IPS-11a (cell line): ENCODE data around the gene CYP24A1.
"Not testable (repeated sequence)": the region's sequence is repeated elsewhere in the genome, so short reads cannot be mapped to it uniquely, and the experiment has no call there.

ENCODE experiments used
- H3K4me3 ChIP-seq: one replicate; pipeline ENCODE4 v1.5.1; 2013; ENCODE audit warnings: low read depth, low read length, control low read depth

CYP24A1 gene

GRCh38 chr20:54137115-54137514 lies 36.7 kb downstream of the CYP24A1 start:
- no peak overlapping the region for H3K4me3 ChIP-seq

DNA sequence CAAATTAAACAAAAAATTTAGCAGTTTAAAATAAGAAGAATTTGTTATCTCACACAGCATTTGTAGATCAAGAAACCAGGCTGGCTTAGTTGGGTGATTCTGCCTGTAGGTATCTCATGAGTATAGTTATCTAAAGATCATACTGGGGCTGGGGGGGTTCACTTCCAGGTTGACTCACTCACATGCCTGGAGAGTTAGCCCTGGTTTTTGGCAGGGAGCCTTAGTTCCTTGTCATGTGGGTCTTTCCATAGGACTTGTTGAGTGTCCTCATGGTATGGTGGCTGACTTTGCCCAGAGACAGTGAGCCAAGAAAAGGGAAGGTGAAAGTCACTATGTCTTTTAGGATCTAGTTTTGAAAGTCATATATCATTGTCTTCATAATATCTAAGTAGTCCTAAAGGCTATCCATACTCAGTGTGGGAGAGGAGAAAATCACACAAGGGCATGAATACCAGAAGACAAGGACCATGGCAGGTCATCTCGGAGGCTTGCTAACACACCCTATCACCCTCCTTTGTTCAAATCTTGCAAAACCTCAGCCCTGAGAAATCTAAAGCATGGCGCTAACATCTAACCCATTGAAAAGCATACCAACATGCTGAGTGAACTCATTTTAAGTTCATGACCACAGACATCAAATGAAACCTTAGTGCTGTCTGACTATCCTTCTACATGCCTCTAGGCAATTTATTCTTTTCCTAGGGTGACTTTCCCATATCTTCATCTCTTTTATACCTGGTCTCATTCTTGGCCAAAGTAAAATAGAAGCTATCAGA lies 39.2 kb downstream of the CYP24A1 start:
- no peak overlapping the region for H3K4me3 ChIP-seq

GRCh38 chr20:54133434-54134427 lies 40.1 kb downstream of the CYP24A1 start:
- H3K4me3 ChIP-seq: no peak overlapping the region

- H3K4me3 ChIP-seq: no peak overlapping the region
These were observed 41.0 kb downstream of the CYP24A1 start for GRCh38 chr20:54132612-54133433.

DNA sequence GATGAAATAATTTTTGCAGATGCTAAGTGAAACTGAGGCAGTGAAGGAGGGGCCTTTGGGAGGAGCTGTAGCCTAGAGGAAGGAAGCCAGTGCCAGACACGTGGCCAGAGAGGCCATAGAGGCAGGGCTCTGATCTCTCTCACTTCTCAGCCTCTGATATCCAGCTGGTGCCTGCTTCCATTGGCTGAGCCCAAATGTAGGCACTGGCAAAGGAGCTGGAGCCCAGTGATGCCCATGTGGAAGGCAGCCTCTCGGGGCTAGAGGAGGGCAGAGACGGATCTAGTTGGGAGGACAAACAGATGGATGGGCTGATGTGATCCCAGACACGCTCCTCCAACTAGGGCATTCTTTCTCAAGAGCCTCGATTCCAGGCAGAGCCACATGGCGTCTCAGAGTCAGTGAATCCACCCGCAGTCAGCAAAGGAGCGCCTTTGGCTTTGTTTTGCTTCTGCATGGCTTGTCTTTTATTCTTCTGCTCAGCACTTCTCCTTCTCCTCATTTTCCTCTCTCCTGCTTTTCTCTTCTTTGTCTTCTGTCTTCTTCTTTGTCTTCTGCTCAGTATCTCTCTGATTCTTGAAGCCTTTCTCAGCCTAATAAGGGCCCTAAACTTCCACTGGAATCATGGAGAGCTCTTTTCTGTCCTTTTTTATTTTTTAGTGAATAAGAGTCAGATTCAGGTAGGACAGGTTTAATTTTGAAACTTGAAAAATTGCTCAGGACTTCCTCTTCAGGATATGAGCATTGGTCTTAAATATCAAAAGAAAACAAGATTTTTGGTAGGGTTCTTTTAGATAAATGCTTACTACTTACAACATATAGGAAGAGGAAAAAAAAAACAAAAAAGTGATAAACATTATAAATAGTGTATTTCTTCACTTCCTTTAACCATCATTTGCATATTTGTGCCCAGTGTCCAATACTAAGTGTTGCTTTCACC lies 41.8 kb downstream of the CYP24A1 start:
- no peak overlapping the region for H3K4me3 ChIP-seq

- H3K4me3 ChIP-seq: not testable (repeated sequence)
These were observed 42.7 kb downstream of the CYP24A1 start for GRCh38 chr20:54131125-54131524.

GRCh38 chr20:54129350-54129749 lies 44.4 kb downstream of the CYP24A1 start:
- no peak overlapping the region for H3K4me3 ChIP-seq

DNA sequence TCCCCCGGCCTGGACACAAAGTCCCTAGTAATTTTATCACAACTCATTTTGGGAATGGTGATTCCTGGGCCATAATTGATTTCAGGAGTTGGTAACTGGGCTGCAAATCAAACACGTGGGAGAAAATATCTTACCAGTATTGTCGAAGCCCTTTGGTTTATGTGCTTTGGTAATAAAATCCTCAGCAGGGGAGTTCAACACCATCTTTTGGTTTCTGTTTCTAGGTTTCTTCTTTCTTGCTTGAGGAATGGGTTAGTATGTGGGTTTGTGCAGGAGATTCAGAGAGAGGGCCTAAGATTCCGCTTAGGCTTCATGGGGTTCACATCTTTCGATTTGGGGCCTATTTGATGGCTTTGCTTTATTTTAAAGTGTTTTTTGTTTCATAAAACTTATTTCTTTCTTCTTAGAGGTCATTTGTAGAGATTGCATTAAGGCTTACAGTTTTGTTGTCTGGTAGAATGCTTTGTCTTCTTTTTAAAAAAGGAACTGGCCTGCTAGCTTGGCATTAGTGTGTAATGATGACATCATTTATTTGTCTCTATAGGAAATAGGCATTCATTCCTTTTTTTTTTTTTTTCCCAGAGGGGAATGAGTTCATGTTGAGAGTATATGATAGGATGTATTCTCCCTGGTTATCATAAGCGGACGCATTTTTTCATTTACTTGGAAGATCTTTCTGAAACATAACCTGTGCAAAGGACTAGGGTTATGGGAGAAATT lies 45.8 kb downstream of the CYP24A1 start:
- no peak overlapping the region for H3K4me3 ChIP-seq

DNA sequence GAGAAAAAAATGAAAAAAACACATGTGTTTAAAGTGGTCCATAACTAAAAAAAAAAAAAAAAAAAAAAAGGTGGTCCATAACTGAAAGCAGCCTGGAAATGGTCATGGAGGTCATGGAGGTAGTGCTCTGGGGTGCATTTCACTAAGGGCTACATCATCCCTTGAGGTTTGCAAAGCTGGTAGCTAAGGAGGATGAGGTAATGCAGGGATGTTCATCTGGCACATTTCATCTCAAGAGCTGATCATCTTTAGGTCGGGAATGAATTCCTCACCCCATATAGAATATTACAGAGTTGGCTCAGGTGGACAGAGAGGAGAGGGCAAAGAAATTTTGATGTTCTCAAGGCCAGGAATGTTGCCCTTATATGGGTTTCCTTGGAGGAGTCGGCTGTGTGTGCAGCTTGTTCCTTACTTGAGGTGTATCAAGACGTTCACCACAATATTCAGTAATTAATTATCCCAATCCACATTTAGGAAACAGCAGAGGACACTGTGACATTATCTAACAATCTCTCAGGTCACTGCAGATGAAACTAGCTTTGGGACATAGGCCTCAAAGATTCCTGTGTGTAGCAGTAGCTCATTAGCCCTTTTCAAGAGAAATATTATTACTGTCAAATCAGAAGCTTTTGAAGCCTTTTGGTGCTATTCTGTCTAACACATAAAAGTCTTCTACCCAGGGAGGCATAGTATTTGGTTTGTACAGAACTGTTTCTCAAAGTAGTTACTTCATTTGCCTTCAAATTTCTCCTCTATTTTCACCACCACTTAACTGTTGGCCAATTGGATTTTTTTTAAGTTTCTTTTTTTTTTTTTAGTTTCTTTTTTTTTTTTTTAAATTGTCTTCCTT lies 46.8 kb downstream of the CYP24A1 start:
- no peak overlapping the region for H3K4me3 ChIP-seq

GRCh38 chr20:54126328-54126727 lies 47.5 kb downstream of the CYP24A1 start:
- not testable (repeated sequence) for H3K4me3 ChIP-seq

- H3K4me3 ChIP-seq: no peak overlapping the region
These were observed 50.1 kb downstream of the CYP24A1 start for GRCh38 chr20:54123587-54124180.

GRCh38 chr20:54122681-54123586 lies 50.9 kb downstream of the CYP24A1 start:
- no peak overlapping the region for H3K4me3 ChIP-seq

- no peak overlapping the region for H3K4me3 ChIP-seq
These were observed 51.6 kb downstream of the CYP24A1 start for GRCh38 chr20:54122189-54122588.

GRCh38 chr20:54119744-54120143 lies 54.0 kb downstream of the CYP24A1 start:
- H3K4me3 ChIP-seq: no peak overlapping the region

- no peak overlapping the region for H3K4me3 ChIP-seq
These were observed 55.4 kb downstream of the CYP24A1 start for GRCh38 chr20:54118220-54119001.

DNA sequence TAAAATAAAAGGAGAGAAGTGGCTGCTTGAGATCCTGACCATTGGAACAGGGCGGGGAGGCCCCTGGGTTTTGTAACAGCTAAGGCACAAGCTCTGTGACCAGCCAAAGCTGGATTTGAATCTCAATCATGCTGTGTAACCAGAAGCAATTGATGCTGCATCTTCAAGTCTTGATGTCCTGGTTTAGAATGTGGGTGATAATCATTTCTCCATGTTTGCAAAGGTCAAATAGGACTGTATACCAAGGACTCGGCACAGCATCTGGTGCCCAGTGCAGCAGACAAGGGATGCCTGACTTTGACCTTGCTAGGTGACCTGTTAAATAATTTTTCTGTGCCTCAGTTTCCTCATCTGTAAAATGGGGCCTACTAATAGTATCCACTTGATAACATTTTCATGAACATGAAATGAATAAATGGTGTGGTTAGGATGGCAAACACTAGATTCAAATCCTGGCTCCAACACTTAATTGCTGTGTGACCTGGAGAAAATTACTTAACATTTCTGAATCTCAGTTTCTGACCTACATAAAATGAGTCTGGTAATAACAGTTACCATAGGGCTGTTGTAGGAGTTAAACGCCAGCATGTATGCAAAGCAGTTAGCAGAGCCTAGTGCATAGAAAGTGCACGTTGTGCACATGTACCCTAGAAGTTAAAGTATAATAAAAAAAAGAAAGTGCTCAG lies 57.1 kb downstream of the CYP24A1 start:
- H3K4me3 ChIP-seq: no peak overlapping the region
